Aorta (tissue), 5 donors: ENCODE results near the gene RNF11. TPM values are rescaled to one million over a fixed set of nuclear protein-coding genes. Genes with fewer than 3 reads are reported as not detected.

ENCODE experiments used
- ATAC-seq: fragments of 200-7000 bp; cut with Tn5 transposase; one replicate; pipeline ENCODE4 v1.9.1; 2022; ENCODE audit warnings: moderate library complexity; ENCODE audit not compliant: low FRiP score
- DNase-seq, 2 donors: peaks; one replicate each; pipeline ENCODE4 v3.0.0-alpha.2; 2020
- H3K27ac ChIP-seq, 2 donors: one replicate each; pipeline ENCODE4 v1.5.1; 2013; ENCODE audit warnings: low read length in 2 of 2, mild to moderate bottlenecking in 2 of 2, moderate library complexity in 2 of 2, control low read depth in 1 of 2, inconsistent platforms in 1 of 2, low read depth in 1 of 2
- H3K27me3 ChIP-seq, 2 donors: one replicate each; pipeline ENCODE4 v1.6.1; 2013; ENCODE audit warnings: control low read depth in 1 of 2, low read length in 1 of 2, mild to moderate bottlenecking in 1 of 2, moderate library complexity in 1 of 2; ENCODE audit not compliant: insufficient read depth in 2 of 2, control insufficient read depth in 1 of 2
- H3K36me3 ChIP-seq, 2 donors: one replicate each; pipeline ENCODE4 v1.6.1; 2013; ENCODE audit warnings: control low read depth in 1 of 2, low read length in 1 of 2, mild to moderate bottlenecking in 1 of 2; ENCODE audit not compliant: insufficient read depth in 2 of 2, control insufficient read depth in 1 of 2
- H3K4me1 ChIP-seq, 2 donors: one replicate each; pipeline ENCODE4 v1.6.1; 2013; ENCODE audit warnings: low read length in 2 of 2, control low read depth in 1 of 2, mild to moderate bottlenecking in 1 of 2, moderate library complexity in 1 of 2; ENCODE audit not compliant: insufficient read depth in 2 of 2, control insufficient read depth in 1 of 2
- H3K4me3 ChIP-seq, 2 donors: one replicate each; pipeline ENCODE4 v1.5.1; 2013; ENCODE audit warnings: low read length in 2 of 2, control low read depth in 1 of 2, mild to moderate bottlenecking in 1 of 2
- H3K9me3 ChIP-seq: one replicate; pipeline ENCODE4 v1.6.1; 2013; ENCODE audit warnings: mild to moderate bottlenecking, low read length; ENCODE audit not compliant: control insufficient read depth
- WGBS, 2 donors: extraction: QIAGEN DNeasy Blood & Tissue Kit; methylation state at CpG; one replicate each; pipeline ENCODE4 v1.1.7; 2013; 5-methylcytosine and 5-hydroxymethylcytosine counted together
- intact Hi-C, 2 donors: fragments of 100-400 bp; cut with DNase I; formaldehyde crosslinking; loops; one replicate each; pipeline versions ENCODE4 v1.14.2 to v1.15.0; 2022
- polyA plus RNA-seq, 2 donors: library from polyadenylated mRNA; stranded (reverse); fragments of 200-250 nt; gene quantifications; one replicate each; pipeline ENCODE4 v1.2.3, GENCODE V29; 2013
- total RNA-seq, 2 donors: library from RNA; stranded (reverse); fragmentation: NEBNext Ultra II Directional; extraction: Animal tissue kit (Norgen Biotek cat#: 25700); gene quantifications; one replicate each; pipeline ENCODE4 v1.2.1, GENCODE V29; 2021
- donor health status: healthy with polysubstance abuse.
- donor health status: Bipolar disorder and iron deficiency.
- donor health status: DM: no; HTN: no; CAD: no.
- donor health status: DM: no; HTN: no; CAD: no.
- donor health status: DM: yes; HTN: yes; CAD: no.

RNF11 gene
- total and polyA plus RNA-seq, 4 donors: 110 to 168 (median 134) TPM

DNA sequence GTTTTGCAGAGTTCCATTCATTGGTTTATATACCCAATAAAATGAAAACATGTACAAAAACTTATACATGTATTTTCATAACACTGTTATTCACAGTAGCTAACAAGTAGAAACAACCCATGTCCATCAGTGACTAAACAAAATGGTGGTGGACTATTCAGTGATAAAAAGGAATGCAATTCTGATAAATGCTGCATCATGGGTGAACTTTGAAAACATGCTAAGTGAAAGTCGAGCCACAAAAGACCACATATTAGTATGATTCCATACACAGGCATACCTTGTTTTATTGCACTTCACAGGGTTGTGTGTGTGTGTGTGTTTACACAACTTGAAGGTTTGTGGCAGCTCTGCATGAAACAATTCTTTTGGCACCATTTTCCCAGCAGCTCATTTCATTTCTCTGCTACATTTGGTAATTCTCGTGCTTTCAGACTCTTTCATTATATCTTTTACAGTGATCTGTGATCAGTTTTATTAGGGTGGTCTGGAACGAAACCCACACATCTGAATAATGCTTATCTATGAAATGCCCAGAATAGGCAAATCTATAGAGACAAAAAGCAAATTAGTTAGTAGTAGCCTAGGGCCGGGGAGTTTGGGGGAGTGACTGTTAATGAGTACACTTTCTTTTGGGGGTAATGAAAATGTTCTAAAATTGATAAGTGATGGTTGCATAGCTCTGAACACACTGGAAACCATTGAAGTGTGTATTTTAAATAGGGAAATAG lies 27.2 kb downstream of the RNF11 start:
- no peaks in the 10 kb centered on the region for H3K27me3 ChIP-seq
- no peak overlapping the region for H3K27ac ChIP-seq
- H3K4me1 ChIP-seq: peaks cover 0 to 10% of the 10 kb centered on the region in 2 donors
- H3K36me3 ChIP-seq: no peaks in the 10 kb centered on the region
- WGBS, 2 donors: 72 to 74% methylated on average over 4 of the region's 4 CpGs
- H3K4me3 ChIP-seq: no peak overlapping the region
- H3K9me3 ChIP-seq: no peaks in the 10 kb centered on the region
- intact Hi-C loops: no loop called here
- no peak for ATAC-seq
- DNase-seq: no peak

GRCh38 chr1:51264451-51264850 lies 28.4 kb downstream of the RNF11 start:
- H3K36me3 ChIP-seq: no peaks in the 10 kb centered on the region
- peak overlapping the region in 1 of 2 donors; percentile 40 for H3K27ac ChIP-seq
- ATAC-seq: peak; percentile 68
- H3K27me3 ChIP-seq: no peaks in the 10 kb centered on the region
- peak overlapping the region in 1 of 2 donors; percentile 32 for H3K4me3 ChIP-seq
- intact Hi-C loops: no loop called here
- H3K4me1 ChIP-seq: peaks cover 0 to 10% of the 10 kb centered on the region in 2 donors
- WGBS, 2 donors: 2 to 3% methylated on average over 3 of the region's 3 CpGs
- H3K9me3 ChIP-seq: no peaks in the 10 kb centered on the region
- DNase-seq: no peak

DNA sequence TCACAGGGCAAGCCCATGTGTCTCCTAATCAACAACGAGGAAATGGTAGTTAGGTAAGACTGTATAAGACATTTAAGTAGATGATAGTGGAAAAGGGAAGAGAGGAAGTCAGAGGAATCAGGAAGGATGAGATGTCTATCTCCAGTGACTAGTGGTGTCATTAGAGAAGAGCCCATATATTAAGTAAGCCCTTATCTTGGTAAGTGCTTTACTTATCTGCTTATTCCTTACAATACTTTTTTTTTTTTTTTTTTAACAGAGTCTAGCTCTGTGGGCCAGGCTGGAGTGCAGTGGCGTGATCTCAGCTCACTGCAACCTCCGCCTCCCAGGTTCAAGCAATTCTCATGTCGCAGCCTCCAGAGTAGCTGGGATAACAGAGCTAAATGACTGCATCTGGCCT lies 29.5 kb downstream of the RNF11 start:
- ATAC-seq: no peak
- Histone ChIP-seq H3K36me3 (no peaks in the 10 kb centered on the region), H3K27me3 (no peaks in the 10 kb centered on the region), H3K4me3 (no peak overlapping the region), H3K27ac (peak overlapping the region in 1 of 2 donors; percentile 48), H3K4me1 (peaks cover 0 to 10% of the 10 kb centered on the region in 2 donors), H3K9me3 (no peaks in the 10 kb centered on the region)
- WGBS, 2 donors: 90% methylated on average over 4 of the region's 4 CpGs
- DNase-seq: no peak
- intact Hi-C loops: no loop called here

DNA sequence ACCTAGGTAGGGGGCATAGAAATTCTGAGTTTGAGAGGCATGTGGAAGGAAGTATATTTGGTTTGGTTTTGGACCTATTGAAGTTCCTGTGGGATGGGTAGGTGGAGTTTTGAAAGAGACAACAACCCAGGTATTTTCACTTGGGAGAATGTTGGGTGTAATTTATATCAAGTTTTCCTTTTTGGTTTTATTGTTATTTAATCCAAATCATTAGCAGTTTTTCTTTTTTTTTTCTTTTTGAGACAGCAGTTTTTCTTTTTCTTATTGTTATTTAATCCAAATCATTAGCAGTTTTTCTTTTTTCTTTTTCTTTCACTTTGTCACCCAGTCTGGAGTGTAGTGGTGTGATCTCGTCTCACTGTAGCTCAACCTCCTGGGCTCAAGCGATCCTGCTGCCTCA lies 30.1 kb downstream of the RNF11 start:
- Histone ChIP-seq H3K36me3 (no peaks in the 10 kb centered on the region), H3K4me1 (peaks cover 2 to 13% of the 10 kb centered on the region in 2 donors), H3K4me3 (no peak overlapping the region), H3K27me3 (no peaks in the 10 kb centered on the region), H3K9me3 (no peaks in the 10 kb centered on the region), H3K27ac (no peak overlapping the region)
- ATAC-seq: no peak
- 93 to 95% methylated on average over 2 of the region's 2 CpGs for WGBS, 2 donors
- no peak for DNase-seq
- intact Hi-C loops: no loop called here

DNA sequence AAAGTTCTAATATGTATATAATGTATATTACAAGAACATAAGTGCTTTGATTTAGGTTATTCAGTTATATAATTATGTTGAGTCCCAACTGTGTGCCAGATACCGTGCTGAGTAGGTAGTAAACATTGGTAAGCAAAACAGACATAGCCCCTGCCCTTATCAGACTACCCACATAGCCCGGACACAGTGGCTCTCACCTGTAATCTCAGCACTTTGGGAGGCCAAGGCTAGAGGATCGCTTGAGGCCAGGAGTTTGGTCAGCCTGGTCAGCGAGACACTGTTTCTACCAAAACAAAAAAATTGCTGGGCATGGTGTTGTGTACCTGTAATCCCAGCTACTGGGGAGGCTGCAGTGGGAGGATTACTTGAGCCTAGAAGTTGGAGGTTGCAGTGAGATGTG lies 30.7 kb downstream of the RNF11 start:
- ATAC-seq: no peak

GRCh38 chr1:51268634-51269033 lies 32.6 kb downstream of the RNF11 start:
- no peaks in the 10 kb centered on the region for H3K9me3 ChIP-seq
- no peak overlapping the region for H3K4me3 ChIP-seq
- no peaks in the 10 kb centered on the region for H3K27me3 ChIP-seq
- H3K27ac ChIP-seq: peak overlapping the region; percentile 39 to 52
- peaks cover 3 to 13% of the 10 kb centered on the region in 2 donors for H3K4me1 ChIP-seq
- intact Hi-C loops: no loop called here
- no peak for DNase-seq
- no peaks in the 10 kb centered on the region for H3K36me3 ChIP-seq
- WGBS, 2 donors: 28 to 44% methylated on average over 2 of the region's 2 CpGs
- ATAC-seq: no peak

More for the DNA sequence above, 30.7 kb downstream of the RNF11 start:
- peaks cover 3 to 16% of the 10 kb centered on the region in 2 donors for H3K4me1 ChIP-seq
- intact Hi-C loops: no loop called here
- H3K36me3 ChIP-seq: no peaks in the 10 kb centered on the region
- peak overlapping the region in 1 of 2 donors; percentile 32 for H3K27ac ChIP-seq
- no peaks in the 10 kb centered on the region for H3K9me3 ChIP-seq
- WGBS, 2 donors: 97 to 98% methylated on average over 4 of the region's 4 CpGs
- H3K4me3 ChIP-seq: no peak overlapping the region
- H3K27me3 ChIP-seq: no peaks in the 10 kb centered on the region
- DNase-seq: no peak

- Histone ChIP-seq H3K27me3 (no peaks in the 10 kb centered on the region), H3K4me3 (no peak overlapping the region), H3K27ac (peak overlapping the region in 1 of 2 donors; percentile 80), H3K4me1 (peaks cover 3 to 11% of the 10 kb centered on the region in 2 donors), H3K9me3 (no peaks in the 10 kb centered on the region), H3K36me3 (no peaks in the 10 kb centered on the region)
- ATAC-seq (no peak), DNase-seq (no peak)
- intact Hi-C loops: no loop called here
These were observed 34.7 kb downstream of the RNF11 start for GRCh38 chr1:51270751-51271150.

GRCh38 chr1:51272916-51273315 lies 36.8 kb downstream of the RNF11 start:
- Histone ChIP-seq H3K27ac (no peak overlapping the region), H3K4me1 (peaks cover 3 to 6% of the 10 kb centered on the region in 2 donors), H3K9me3 (no peaks in the 10 kb centered on the region), H3K27me3 (no peaks in the 10 kb centered on the region), H3K4me3 (no peak overlapping the region), H3K36me3 (no peaks in the 10 kb centered on the region)
- ATAC-seq (no peak), DNase-seq (no peak)
- intact Hi-C loops: no loop called here

GRCh38 chr1:51274676-51275075 lies 38.6 kb downstream of the RNF11 start:
- WGBS, 2 donors: 93 to 94% methylated on average over 6 of the region's 6 CpGs
- H3K36me3 ChIP-seq: no peaks in the 10 kb centered on the region
- ATAC-seq: no peak

More at GRCh38 chr1:51274676-51275075, 38.6 kb downstream of the RNF11 start:
- no peaks in the 10 kb centered on the region for H3K27me3 ChIP-seq
- H3K4me1 ChIP-seq: peaks cover 3 to 6% of the 10 kb centered on the region in 2 donors
- no peak overlapping the region for H3K4me3 ChIP-seq
- DNase-seq: no peak
- no peak overlapping the region for H3K27ac ChIP-seq
- H3K9me3 ChIP-seq: no peaks in the 10 kb centered on the region
- intact Hi-C loops: no loop called here
